ENCODE measurements around the gene NEURL1. TPM values are rescaled to one million over a fixed set of nuclear protein-coding genes. Genes with fewer than 3 reads are reported as not detected.
A peak's percentile ranks its signal among the peaks of the same experiment; 100 is the strongest.
"Not testable (repeated sequence)": the region's sequence is repeated elsewhere in the genome, so short reads cannot be mapped to it uniquely, and the experiment has no call there.

Gene NEURL1
- total and polyA plus RNA-seq, 12 donors = 0.18 to 12.5 (median 2.3) TPM; not detected in 3

DNA sequence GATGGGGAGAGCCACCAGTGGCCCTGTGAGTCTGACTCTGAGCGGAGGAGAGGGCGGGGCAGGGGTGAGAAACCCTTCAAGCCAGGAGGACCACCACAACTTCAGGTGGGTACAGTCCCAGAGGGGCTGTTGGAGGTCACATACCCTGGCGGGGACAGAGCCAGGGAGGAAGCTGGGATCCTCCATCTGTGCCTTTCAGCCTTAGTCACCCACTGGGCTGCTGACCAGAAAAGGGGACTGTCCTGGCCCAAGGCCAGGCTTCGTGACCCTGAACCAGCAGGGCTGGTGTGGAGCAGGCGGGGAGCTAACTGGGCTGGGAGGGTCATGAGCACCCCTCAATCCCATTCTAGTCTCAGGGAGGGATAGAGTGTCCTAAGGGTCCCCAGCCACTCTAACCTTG, 13.0 kb upstream of the NEURL1 start:
- no peaks in the 10 kb centered on the region for H3K9me3 ChIP-seq (replicated peaks in 1 of 3)
- TF ChIP-seq, protein P1, sequence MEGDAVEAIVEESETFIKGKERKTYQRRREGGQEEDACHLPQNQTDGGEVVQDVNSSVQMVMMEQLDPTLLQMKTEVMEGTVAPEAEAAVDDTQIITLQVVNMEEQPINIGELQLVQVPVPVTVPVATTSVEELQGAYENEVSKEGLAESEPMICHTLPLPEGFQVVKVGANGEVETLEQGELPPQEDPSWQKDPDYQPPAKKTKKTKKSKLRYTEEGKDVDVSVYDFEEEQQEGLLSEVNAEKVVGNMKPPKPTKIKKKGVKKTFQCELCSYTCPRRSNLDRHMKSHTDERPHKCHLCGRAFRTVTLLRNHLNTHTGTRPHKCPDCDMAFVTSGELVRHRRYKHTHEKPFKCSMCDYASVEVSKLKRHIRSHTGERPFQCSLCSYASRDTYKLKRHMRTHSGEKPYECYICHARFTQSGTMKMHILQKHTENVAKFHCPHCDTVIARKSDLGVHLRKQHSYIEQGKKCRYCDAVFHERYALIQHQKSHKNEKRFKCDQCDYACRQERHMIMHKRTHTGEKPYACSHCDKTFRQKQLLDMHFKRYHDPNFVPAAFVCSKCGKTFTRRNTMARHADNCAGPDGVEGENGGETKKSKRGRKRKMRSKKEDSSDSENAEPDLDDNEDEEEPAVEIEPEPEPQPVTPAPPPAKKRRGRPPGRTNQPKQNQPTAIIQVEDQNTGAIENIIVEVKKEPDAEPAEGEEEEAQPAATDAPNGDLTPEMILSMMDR (IDR thresholded peaks at IDR 0.05) = no peak
- no peak for TF ChIP-seq POLR2A (IDR thresholded peaks at IDR 0.05)
- intact Hi-C loops (cut with DNase I) = no loop called here
- WGBS, 4 donors = 42 to 53% (median 48%) methylated on average over 4 to 5 of the region's 5 CpGs
- H3K4me1 ChIP-seq (replicated peaks in 1 of 2) = peaks cover 4 to 12% of the 10 kb centered on the region in 2 donors
- H3K27me3 ChIP-seq = no peaks in the 10 kb centered on the region
- DNase-seq = peak; percentile 80 to 91 (median 89)
- H3K4me3 ChIP-seq = no peak overlapping the region
- no peaks in the 10 kb centered on the region for H3K36me3 ChIP-seq (replicated peaks in 1 of 2)
- peak overlapping the region in 3 of 5 donors; percentile 13 to 53 (median 16) for H3K27ac ChIP-seq

DNA sequence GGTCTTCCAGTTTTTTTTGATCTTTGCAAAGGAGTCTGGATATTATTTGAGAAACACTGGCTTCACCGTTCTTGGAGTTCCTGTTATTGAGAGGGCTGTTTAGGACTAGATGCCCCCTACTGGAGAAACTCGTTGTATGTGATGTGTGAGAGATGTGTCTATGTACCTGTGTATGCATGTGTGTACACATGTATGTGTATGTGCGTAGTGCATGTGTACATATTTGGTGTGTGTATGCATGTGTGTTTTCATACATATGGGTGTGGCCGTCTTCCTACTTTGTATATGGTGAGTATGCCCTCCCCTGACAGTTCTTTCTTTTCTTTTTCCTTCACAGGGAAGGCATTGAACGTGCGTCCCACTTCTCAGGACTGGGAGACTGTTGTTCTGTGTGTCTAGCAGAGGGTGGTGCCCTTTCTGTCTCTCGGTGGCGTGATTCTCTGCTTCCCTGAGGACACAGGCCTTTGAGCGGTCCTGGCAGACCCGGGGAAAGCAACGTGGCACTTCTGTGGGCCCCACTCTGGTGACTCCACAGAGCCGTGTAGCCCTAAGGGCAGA, 11.5 kb upstream of the NEURL1 start:
- no peaks in the 10 kb centered on the region for H3K27me3 ChIP-seq

DNA sequence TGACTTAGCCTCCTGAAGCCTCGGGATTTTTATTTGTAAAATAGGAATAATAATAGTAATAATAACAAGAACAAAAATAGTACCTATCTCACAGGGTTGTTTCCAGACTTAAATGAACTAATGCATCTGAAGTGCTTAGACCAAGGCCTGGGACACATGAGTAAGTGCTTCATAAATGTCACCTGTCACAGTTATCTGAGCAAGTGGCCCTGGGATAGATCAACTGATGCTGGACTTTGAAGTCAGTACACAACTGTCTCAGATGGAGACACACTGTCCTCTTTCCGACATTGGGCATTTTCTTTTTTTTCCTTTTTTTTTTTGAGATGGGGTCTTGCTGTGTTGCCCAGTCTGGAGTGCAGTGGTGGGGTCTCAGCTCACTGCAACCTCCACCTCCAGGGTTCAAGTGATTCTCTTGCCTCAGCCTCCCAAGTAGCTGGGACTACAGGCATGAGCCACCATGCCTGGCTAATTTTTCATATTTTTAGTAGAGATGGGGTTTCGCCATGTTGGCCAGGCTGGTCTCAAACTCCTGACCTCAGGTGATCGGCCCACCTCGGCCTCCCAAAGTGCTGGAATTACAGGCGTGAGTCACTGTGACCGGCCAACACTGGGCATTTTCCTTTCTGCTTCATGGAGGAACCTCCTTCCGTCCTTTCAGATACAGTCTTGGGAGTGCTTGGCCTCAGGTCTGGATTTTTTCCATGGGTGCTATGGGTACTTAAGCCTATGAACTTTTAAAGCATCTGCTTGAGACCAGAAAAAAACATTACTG, 6.7 kb upstream of the NEURL1 start:
- not testable (repeated sequence) for H3K27ac ChIP-seq; DNase-seq; H3K27me3 ChIP-seq; H3K9me3 ChIP-seq (replicated peaks in 1 of 3); H3K36me3 ChIP-seq (replicated peaks in 1 of 2); H3K4me3 ChIP-seq; H3K4me1 ChIP-seq (replicated peaks in 1 of 2)
- WGBS, 4 donors = 60 to 82% (median 78%) methylated on average over 8 of the region's 8 CpGs
- intact Hi-C loops (cut with DNase I) = loop anchor here in 1 of 2 donors (2.0 kb wide), 1 partner anchor 70 kb away; no protein-coding TSS in a partner anchor

More for the DNA sequence above, 11.5 kb upstream of the NEURL1 start:
- Histone ChIP-seq H3K9me3 (replicated peaks in 1 of 3) (no peaks in the 10 kb centered on the region), H3K4me3 (no peak overlapping the region), H3K27ac (no peak overlapping the region), H3K4me1 (replicated peaks in 1 of 2) (peaks cover 4 to 16% of the 10 kb centered on the region in 2 donors), H3K36me3 (replicated peaks in 1 of 2) (no peaks in the 10 kb centered on the region)
- peak in 3 of 7 donors; percentile 40 to 62 (median 61) for DNase-seq
- 45 to 63% (median 58%) methylated on average over 12 of the region's 12 CpGs for WGBS, 4 donors
- intact Hi-C loops (cut with DNase I) = no loop called here
- TF ChIP-seq, protein P1 (IDR thresholded peaks at IDR 0.05) = peak; percentile 49 to 80 (median 68)
- TF ChIP-seq POLR2A (IDR thresholded peaks at IDR 0.05) = no peak

DNA sequence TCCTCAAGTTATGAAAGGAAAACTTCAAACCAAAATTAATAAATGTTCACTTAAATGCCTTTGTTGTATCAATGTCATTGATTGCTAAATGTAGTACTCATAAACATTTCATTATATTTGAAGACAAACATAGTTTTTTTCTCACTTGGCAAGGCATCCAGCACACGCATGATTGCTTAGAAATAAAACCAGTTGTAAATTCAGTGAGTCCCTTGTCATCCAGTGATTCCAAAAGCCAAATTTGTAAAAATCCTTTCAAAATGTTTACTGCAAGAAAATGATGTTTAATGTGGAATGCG, 6.1 kb upstream of the NEURL1 start:
- H3K36me3 ChIP-seq (replicated peaks in 1 of 2) = no peaks in the 10 kb centered on the region
- no peak overlapping the region for H3K4me3 ChIP-seq
- TF ChIP-seq, protein P1 (IDR thresholded peaks at IDR 0.05) = no peak
- TF ChIP-seq POLR2A (IDR thresholded peaks at IDR 0.05) = no peak
- no peak overlapping the region for H3K27ac ChIP-seq
- peaks cover 6 to 8% of the 10 kb centered on the region in 2 donors for H3K4me1 ChIP-seq (replicated peaks in 1 of 2)
- H3K9me3 ChIP-seq (replicated peaks in 1 of 3) = no peaks in the 10 kb centered on the region
- no peaks in the 10 kb centered on the region for H3K27me3 ChIP-seq
- intact Hi-C loops (cut with DNase I) = loop anchor here in 1 of 2 donors (2.0 kb wide), 1 partner anchor 71 kb away; no protein-coding TSS in a partner anchor
- no peak for DNase-seq
- 89 to 93% (median 90%) methylated on average over 2 of the region's 2 CpGs for WGBS, 4 donors
